OCI-LY1 (cell line): Measurements from ENCODE around the gene WDR35.

Experiments used
- H2AFZ ChIP-seq: fragments of 200-600 bp; sonication (generic), shearing (Covaris generic); 2 replicates; pipeline ENCODE4 v1.6.0; 2014; ENCODE audit warnings: antibody characterized with exemption, mild to moderate bottlenecking, low read length
- H3F3A ChIP-seq: fragments of 200-600 bp; sonication (generic), shearing (Covaris generic); 2 replicates; pipeline ENCODE4 v1.6.0; 2014; ENCODE audit warnings: mild to moderate bottlenecking, antibody characterized with exemption, low read length, moderate library complexity; ENCODE audit not compliant: insufficient read depth
- H3K27ac ChIP-seq: fragments of 200-600 bp; sonication (generic); 2 replicates; pipeline ENCODE4 v1.5.1; 2014; ENCODE audit warnings: low read length, mixed run types, mild to moderate bottlenecking, low read depth; ENCODE audit not compliant: poor library complexity, severe bottlenecking
- H3K27me3 ChIP-seq: fragments of 200-600 bp; sonication (generic); 2 replicates; pipeline ENCODE4 v1.6.0; 2014; ENCODE audit warnings: antibody characterized with exemption, mild to moderate bottlenecking, low read length, moderate library complexity; ENCODE audit not compliant: insufficient read depth
- H3K36me3 ChIP-seq: fragments of 200-600 bp; sonication (generic); 2 replicates; pipeline ENCODE4 v1.6.1; 2014; ENCODE audit warnings: mild to moderate bottlenecking, antibody characterized with exemption, low read length, moderate library complexity, mixed read lengths; ENCODE audit not compliant: insufficient read depth
- H3K4me1 ChIP-seq: fragments of 200-600 bp; sonication (generic); 2 replicates; pipeline ENCODE4 v1.5.1; 2014; ENCODE audit warnings: mild to moderate bottlenecking, low read length, moderate library complexity; ENCODE audit not compliant: insufficient read depth, severe bottlenecking
- H3K4me2 ChIP-seq: fragments of 200-600 bp; sonication (generic), shearing (Covaris generic); 2 replicates; pipeline ENCODE4 v1.6.1; 2014; ENCODE audit warnings: low read length
- H3K4me3 ChIP-seq: fragments of 200-600 bp; sonication (generic); 2 replicates; pipeline ENCODE4 v1.5.1; 2014; ENCODE audit warnings: low read length, low read depth, mild to moderate bottlenecking, mixed read lengths; ENCODE audit not compliant: poor library complexity, severe bottlenecking
- H3K79me2 ChIP-seq: fragments of 200-600 bp; shearing (Covaris generic); 2 replicates; pipeline ENCODE4 v1.6.1; 2016; ENCODE audit warnings: mixed run types, low read length, mixed read lengths; ENCODE audit not compliant: insufficient read depth
- H3K9ac ChIP-seq: fragments of 200-600 bp; sonication (generic), shearing (Covaris generic); 2 replicates; pipeline ENCODE4 v1.6.1; 2014; ENCODE audit warnings: mild to moderate bottlenecking, low read length, mixed read lengths
- H3K9me2 ChIP-seq: fragments of 200-600 bp; sonication (generic), shearing (Covaris generic); 2 replicates; pipeline ENCODE4 v1.6.1; 2014; ENCODE audit warnings: low read depth, mild to moderate bottlenecking, low read length, mixed read lengths
- H3K9me3 ChIP-seq: fragments of 200-600 bp; shearing (Covaris generic); 2 replicates; pipeline ENCODE4 v1.6.1; 2014; ENCODE audit warnings: low read length, mixed read lengths
- H4K20me1 ChIP-seq: fragments of 200-600 bp; sonication (generic), shearing (Covaris generic); 2 replicates; pipeline ENCODE4 v1.6.0; 2016; ENCODE audit warnings: mild to moderate bottlenecking, low read length; ENCODE audit not compliant: insufficient read depth
- CTCF ChIP-seq: fragments of 200-600 bp; sonication (generic), shearing (Covaris generic); IDR thresholded peaks from 2 replicates; pipeline ENCODE4 v1.5.1; 2017; ENCODE audit warnings: mild to moderate bottlenecking, antibody characterized with exemption, low read length, moderate library complexity, mixed read lengths
- EZH2 ChIP-seq: fragments of 200-600 bp; sonication (generic), shearing (Covaris generic); IDR thresholded peaks from 2 replicates; pipeline ENCODE4 v1.8.0; 2017; ENCODE audit warnings: borderline replicate concordance, mixed run types, mild to moderate bottlenecking, antibody characterized with exemption, low read length, moderate library complexity, mixed read lengths

Gene WDR35

GRCh38 chr2:19872302-19872701, 117.6 kb downstream of the WDR35 start:
- no peak overlapping the region for H3K4me2 ChIP-seq
- H3K9ac ChIP-seq: no peak overlapping the region
- H3K9me2 ChIP-seq: no peaks in the 10 kb centered on the region
- no peaks in the 10 kb centered on the region for H4K20me1 ChIP-seq
- H3K27me3 ChIP-seq: no peaks in the 10 kb centered on the region
- no peaks in the 10 kb centered on the region for H3K9me3 ChIP-seq
- H2AFZ ChIP-seq: no peak overlapping the region
- no peak overlapping the region for H3K27ac ChIP-seq
- no peaks in the 10 kb centered on the region for H3K79me2 ChIP-seq
- H3K4me3 ChIP-seq: no peak overlapping the region
- H3K36me3 ChIP-seq: no peaks in the 10 kb centered on the region
- TF ChIP-seq EZH2: no peak
- H3F3A ChIP-seq: no peaks in the 10 kb centered on the region
- peaks cover 14% of the 10 kb centered on the region for H3K4me1 ChIP-seq

GRCh38 chr2:19871836-19872235, 118.1 kb downstream of the WDR35 start:
- no peak overlapping the region for H3K27ac ChIP-seq
- H3K4me2 ChIP-seq: no peak overlapping the region
- no peaks in the 10 kb centered on the region for H3K9me3 ChIP-seq
- H4K20me1 ChIP-seq: no peaks in the 10 kb centered on the region
- no peaks in the 10 kb centered on the region for H3K36me3 ChIP-seq
- H3K9ac ChIP-seq: no peak overlapping the region
- H3K9me2 ChIP-seq: no peaks in the 10 kb centered on the region
- TF ChIP-seq CTCF: no peak
- TF ChIP-seq EZH2: no peak
- no peak overlapping the region for H3K4me3 ChIP-seq
- no peak overlapping the region for H2AFZ ChIP-seq
- H3K4me1 ChIP-seq: peaks cover 14% of the 10 kb centered on the region
- no peaks in the 10 kb centered on the region for H3K27me3 ChIP-seq
- no peaks in the 10 kb centered on the region for H3K79me2 ChIP-seq
- H3F3A ChIP-seq: no peaks in the 10 kb centered on the region

DNA sequence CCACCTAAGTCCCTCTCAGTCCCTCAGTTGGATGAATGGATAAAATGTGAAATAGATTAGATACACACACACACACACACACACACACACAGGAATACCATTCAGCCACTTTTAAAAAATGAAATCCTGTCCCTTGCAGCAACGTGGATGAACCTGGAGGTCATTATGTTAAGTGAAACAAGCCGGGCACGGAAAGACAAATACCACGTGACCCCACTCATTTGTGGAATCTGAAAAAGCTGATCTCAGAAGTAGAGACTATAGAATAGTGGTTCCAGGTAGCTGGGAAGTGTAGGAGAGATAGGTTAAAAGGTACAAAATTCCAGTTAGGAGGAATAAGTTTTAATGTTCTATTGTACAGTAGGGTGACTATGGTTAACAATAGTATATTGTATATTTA, 119.1 kb downstream of the WDR35 start:
- no peaks in the 10 kb centered on the region for H3K79me2 ChIP-seq
- H4K20me1 ChIP-seq: no peaks in the 10 kb centered on the region
- no peak overlapping the region for H3K4me2 ChIP-seq
- no peak for TF ChIP-seq EZH2
- no peak for TF ChIP-seq CTCF
- no peak overlapping the region for H3K4me3 ChIP-seq
- no peak overlapping the region for H3K9ac ChIP-seq
- no peaks in the 10 kb centered on the region for H3K9me3 ChIP-seq
- no peaks in the 10 kb centered on the region for H3K9me2 ChIP-seq
- H3K27me3 ChIP-seq: no peaks in the 10 kb centered on the region
- no peak overlapping the region for H3K27ac ChIP-seq
- no peaks in the 10 kb centered on the region for H3F3A ChIP-seq
- no peak overlapping the region for H2AFZ ChIP-seq
- peaks cover 14% of the 10 kb centered on the region for H3K4me1 ChIP-seq
- no peaks in the 10 kb centered on the region for H3K36me3 ChIP-seq
